Thoracic aorta (tissue), 2 donors: ENCODE results near the gene MED16. TPM values are rescaled to one million over a fixed set of nuclear protein-coding genes. Genes with fewer than 3 reads are reported as not detected.
"Not testable (repeated sequence)": the region's sequence is repeated elsewhere in the genome, so short reads cannot be mapped to it uniquely, and the experiment has no call there.

Source experiments
- ATAC-seq: fragments of 150-250 bp; one replicate; pipeline ENCODE4 v1.8.0; 2017; ENCODE audit warnings: low read depth; ENCODE audit not compliant: insufficient number of reproducible peaks, low FRiP score
- DNase-seq: peaks from one replicate; pipeline ENCODE4 v3.0.0-alpha.2; 2020; ENCODE audit warnings: low spot score
- H3K27ac ChIP-seq, 2 donors: fragments of 200-600 bp; sonication (generic); 1 replicate in 1 of 2; 2 replicates in 1 of 2; pipeline ENCODE4 v1.5.1; 2016; ENCODE audit warnings: mild to moderate bottlenecking in 2 of 2, moderate library complexity in 2 of 2
- H3K27me3 ChIP-seq: fragments of 200-600 bp; sonication (generic); replicated peaks from 2 replicates; pipeline ENCODE4 v1.6.0; 2016; ENCODE audit warnings: mild to moderate bottlenecking; ENCODE audit not compliant: insufficient read depth
- H3K36me3 ChIP-seq: fragments of 200-600 bp; sonication (generic); one replicate; pipeline ENCODE4 v1.5.1; 2016
- H3K4me1 ChIP-seq, 2 donors: fragments of 200-600 bp; sonication (generic); 1 replicate in 1 of 2; 2 replicates in 1 of 2; pipeline versions ENCODE4 v1.5.1 to v1.6.0; 2016; ENCODE audit warnings: low read depth in 2 of 2, mild to moderate bottlenecking in 1 of 2; ENCODE audit not compliant: control insufficient read depth in 1 of 2
- H3K4me3 ChIP-seq: fragments of 200-600 bp; sonication (generic); 2 replicates; pipeline ENCODE4 v1.5.1; 2016; ENCODE audit warnings: mild to moderate bottlenecking
- H3K9me3 ChIP-seq: fragments of 200-600 bp; sonication (generic); 2 replicates; pipeline ENCODE4 v1.5.1; 2016
- total RNA-seq, 2 donors: library from RNA; depleted of rRNA; stranded (reverse); fragments of >200 nt; gene quantifications; one replicate each; pipeline versions ENCODE4 v1.1.0 to v1.2.3, GENCODE V29; 2016
- TF ChIP-seq, protein P1 (sequence below): fragments of 200-600 bp; sonication (generic); IDR thresholded peaks from one replicate; pipeline ENCODE4 v1.5.1; 2019; ENCODE audit warnings: antibody characterized with exemption

MED16 gene
- total RNA-seq, 2 donors from 2014 or later: 29.1 to 38.0 TPM

GRCh38 chr19:825897-826644 is 66.9 kb downstream of the MED16 start:
- ATAC-seq: no peak
- H3K36me3 ChIP-seq: no peaks in the 10 kb centered on the region
- TF ChIP-seq, protein P1, sequence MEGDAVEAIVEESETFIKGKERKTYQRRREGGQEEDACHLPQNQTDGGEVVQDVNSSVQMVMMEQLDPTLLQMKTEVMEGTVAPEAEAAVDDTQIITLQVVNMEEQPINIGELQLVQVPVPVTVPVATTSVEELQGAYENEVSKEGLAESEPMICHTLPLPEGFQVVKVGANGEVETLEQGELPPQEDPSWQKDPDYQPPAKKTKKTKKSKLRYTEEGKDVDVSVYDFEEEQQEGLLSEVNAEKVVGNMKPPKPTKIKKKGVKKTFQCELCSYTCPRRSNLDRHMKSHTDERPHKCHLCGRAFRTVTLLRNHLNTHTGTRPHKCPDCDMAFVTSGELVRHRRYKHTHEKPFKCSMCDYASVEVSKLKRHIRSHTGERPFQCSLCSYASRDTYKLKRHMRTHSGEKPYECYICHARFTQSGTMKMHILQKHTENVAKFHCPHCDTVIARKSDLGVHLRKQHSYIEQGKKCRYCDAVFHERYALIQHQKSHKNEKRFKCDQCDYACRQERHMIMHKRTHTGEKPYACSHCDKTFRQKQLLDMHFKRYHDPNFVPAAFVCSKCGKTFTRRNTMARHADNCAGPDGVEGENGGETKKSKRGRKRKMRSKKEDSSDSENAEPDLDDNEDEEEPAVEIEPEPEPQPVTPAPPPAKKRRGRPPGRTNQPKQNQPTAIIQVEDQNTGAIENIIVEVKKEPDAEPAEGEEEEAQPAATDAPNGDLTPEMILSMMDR: no peak
- H3K4me3 ChIP-seq: no peak overlapping the region
- no peaks in the 10 kb centered on the region for H3K9me3 ChIP-seq
- no peak overlapping the region for H3K27ac ChIP-seq
- no peak for DNase-seq
- peaks cover 6 to 8% of the 10 kb centered on the region in 2 donors for H3K4me1 ChIP-seq
- H3K27me3 ChIP-seq: peaks cover 12% of the 10 kb centered on the region

DNA sequence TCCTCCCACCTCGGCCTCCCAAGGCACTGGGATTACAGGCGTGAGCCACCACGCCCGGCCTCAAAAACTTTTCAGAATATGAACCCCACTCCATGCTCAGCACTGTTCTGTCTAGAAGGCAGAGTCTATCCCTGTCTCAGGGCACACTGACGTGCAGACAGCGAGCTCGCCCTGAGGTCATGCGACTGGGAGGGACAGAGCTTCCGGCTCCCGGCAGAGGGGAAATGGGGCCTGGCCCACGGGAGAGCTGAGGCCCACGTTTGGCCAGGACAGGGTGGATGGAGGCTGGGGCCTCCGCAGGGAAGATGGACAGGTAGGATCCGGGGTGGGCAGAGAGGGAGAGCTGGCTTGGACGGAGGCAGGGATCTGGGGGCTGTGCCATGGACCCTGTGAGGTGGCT is 68.1 kb downstream of the MED16 start:
- no peaks in the 10 kb centered on the region for H3K9me3 ChIP-seq
- DNase-seq: no peak
- H3K36me3 ChIP-seq: no peaks in the 10 kb centered on the region
- TF ChIP-seq, protein P1: no peak
- peaks cover 12% of the 10 kb centered on the region for H3K27me3 ChIP-seq
- no peak for ATAC-seq
- H3K4me3 ChIP-seq: no peak overlapping the region
- peaks cover 6 to 8% of the 10 kb centered on the region in 2 donors for H3K4me1 ChIP-seq
- H3K27ac ChIP-seq: no peak overlapping the region

- DNase-seq (no peak), ATAC-seq (no peak)
- TF ChIP-seq, protein P1: no peak
- Histone ChIP-seq H3K4me1 (peaks cover 6 to 8% of the 10 kb centered on the region in 2 donors), H3K4me3 (no peak overlapping the region), H3K36me3 (no peaks in the 10 kb centered on the region), H3K9me3 (no peaks in the 10 kb centered on the region), H3K27me3 (peaks cover 12% of the 10 kb centered on the region), H3K27ac (no peak overlapping the region)
Observed at GRCh38 chr19:823565-824121, 69.3 kb downstream of the MED16 start.

GRCh38 chr19:821825-822503 is 71.0 kb downstream of the MED16 start, which contains the start of gene PLPPR3:
TSS of gene PLPPR3 (minus strand) at chr19:821955. CDS start at chr19:821559, 396 bp downstream.
- Histone ChIP-seq H3K4me3 (peak within 1 kb of the TSS; percentile 53), H3K36me3 (no peaks in the 10 kb centered on the region), H3K4me1 (peaks cover 6 to 8% of the 10 kb centered on the region in 2 donors), H3K9me3 (no peaks in the 10 kb centered on the region), H3K27ac (no peak within 1 kb of the TSS), H3K27me3 (peaks cover 12% of the 10 kb centered on the region)
- TF ChIP-seq, protein P1: no peak
- ATAC-seq: no peak
- DNase-seq: no peak

DNA sequence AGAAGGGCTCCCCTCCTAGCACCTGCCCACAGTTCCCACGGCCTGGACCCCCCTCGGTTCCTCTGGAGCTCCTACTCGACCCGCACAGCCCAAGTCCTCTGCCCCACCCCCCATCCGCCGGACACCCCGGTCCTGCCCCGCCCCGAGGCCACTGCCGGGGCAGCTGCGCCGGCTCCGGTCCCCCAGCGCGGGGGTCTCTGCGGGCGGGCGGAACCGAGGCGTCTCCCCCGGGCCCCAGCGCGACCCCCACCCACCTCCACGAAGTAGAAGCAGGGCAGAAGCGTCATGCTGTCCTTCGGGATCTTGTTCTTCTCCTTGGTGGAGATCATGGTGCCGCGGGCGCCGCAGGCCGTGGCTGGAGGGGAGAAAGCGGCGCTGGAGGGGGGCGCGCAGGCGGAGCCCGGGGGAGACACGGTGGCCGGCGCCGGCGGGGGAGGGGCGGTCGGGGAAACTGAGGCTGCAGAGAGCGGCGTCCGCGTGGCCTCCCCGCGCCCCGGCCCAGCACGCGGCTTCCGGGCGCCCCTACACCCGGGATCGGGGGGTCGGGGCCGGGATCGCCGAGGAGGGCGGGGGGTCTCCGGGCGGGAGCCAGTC is 71.7 kb downstream of the MED16 start:
- Histone ChIP-seq H3K4me3 (peak overlapping the region; percentile 53), H3K9me3 (no peaks in the 10 kb centered on the region), H3K4me1 (peaks cover 6 to 8% of the 10 kb centered on the region in 2 donors), H3K27me3 (peaks cover 12% of the 10 kb centered on the region), H3K27ac (no peak overlapping the region), H3K36me3 (no peaks in the 10 kb centered on the region)
- TF ChIP-seq, protein P1: no peak
- ATAC-seq (no peak), DNase-seq (no peak)

DNA sequence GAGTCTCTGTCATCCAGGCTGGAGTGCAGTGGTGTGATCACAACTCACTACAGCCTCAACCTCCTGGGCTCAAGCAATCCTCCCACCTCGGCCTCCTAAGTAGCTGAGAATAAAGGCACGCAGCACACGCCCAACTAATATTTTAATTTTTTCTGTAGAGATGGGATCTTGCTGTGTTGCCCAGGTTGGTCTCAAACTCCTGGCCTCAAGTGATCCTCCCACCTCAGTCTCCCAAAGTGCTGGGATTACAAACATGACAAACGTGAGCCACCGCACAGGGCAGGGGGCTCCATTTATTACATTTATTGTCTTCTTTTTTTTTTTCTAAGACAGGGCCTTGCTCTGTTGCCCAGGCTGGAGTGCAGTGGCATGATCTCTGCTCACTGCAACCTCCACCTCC is 72.8 kb downstream of the MED16 start:
- not testable (repeated sequence) for H3K9me3 ChIP-seq, DNase-seq, H3K36me3 ChIP-seq, ATAC-seq, H3K4me3 ChIP-seq, H3K27ac ChIP-seq, H3K4me1 ChIP-seq
- peaks cover 12% of the 10 kb centered on the region for H3K27me3 ChIP-seq
